HCEC 1CT (cell line): Measurements from ENCODE around the gene PRKN.

Experiments
- DNase-seq: peaks from one replicate; pipeline ENCODE4 v3.0.0-alpha.2; 2017

PRKN gene

DNA sequence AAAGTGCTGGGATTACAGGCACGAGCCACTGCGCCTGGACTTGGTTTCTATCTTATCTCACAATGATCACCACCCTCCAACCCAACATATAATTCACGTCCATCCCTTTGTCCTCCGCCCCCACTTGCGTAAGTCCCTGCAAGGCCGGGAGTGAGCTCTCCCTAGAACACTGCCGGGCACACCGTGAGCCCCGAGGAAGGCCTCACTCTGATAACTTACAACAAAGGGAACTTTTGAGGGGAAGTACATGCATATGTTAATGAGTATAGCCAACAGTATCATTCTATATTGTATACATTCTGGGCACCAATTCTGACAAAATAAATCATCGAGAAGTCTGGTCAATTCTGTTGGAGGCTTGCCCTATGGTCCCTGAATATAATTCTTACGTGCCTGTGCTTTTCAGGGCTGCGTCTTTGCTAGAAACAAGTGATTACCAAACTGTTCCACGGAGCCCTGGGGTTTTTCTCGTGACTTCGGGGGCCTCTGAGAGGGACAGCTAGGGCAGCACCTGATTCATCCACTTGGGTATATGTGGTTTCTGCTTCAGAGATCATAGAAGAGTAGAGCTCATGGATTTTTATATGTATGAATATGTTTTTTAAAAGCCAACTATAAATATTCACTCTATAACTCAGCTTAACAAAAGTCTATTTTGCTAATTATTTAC, 983.9 kb downstream of the PRKN start:
- DNase-seq: no peak

DNA sequence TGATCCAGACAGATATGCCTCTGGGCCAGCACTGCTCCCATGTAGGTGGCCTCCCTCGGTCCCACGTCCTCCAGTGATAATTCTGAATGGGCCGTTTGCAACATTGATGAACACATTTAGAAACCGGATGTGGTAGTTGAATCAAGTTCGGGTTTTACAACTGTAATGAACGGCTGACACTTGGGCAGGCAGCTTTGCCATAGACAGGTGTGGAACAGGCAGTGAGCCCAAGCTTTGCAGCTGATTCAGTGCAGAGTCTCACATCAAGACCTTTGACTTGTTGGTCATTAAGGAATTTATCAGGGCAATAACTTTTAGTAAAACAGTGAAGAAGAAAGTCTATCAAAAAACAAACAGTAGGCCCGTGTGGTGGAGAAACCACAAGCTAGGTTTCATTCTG, 987.1 kb downstream of the PRKN start:
- no peak for DNase-seq

DNA sequence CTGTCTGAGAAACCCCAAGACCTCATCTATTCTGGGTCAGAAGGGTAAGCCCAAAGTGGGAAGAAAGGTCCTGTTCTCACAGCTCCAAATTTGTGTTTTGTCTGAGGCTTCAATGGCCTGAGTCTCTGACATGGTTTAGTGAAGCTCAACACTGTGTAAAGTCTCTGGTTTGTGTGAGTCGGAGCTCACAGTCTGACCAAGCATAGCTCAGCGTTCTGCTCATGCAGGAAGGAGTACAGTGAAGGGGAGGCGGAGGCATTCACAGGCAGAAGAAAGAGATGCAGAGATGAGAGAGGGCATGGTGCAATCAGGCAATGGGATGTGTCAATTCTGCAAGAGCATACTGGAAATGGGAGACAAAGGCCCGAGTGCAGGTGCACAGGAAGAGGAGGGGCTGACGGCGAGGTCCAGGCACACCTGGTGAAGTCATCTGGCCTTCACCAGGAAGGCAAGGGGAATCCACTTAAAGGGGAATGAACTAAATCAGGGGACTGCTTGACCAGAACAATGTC, 990.7 kb downstream of the PRKN start:
- DNase-seq: no peak

DNA sequence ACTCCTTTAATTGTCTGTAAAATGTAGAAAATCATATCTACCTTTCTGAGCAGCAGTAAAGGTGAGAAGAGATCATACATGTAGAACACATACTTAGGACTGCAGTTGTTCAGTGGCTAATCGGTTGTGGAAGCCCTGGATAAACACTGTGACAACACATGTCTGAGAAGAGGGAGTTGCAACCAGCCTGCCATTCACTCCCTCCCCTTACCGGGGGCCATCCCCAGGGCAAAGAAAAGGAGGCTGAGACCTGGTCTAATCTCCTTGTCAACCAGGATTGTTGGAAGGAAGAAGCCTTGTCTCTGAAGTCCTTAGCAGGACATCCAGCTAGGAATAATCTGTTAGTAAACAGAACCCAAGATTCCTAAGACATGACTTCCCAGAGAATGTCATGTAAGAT, 991.2 kb downstream of the PRKN start:
- no peak for DNase-seq

DNA sequence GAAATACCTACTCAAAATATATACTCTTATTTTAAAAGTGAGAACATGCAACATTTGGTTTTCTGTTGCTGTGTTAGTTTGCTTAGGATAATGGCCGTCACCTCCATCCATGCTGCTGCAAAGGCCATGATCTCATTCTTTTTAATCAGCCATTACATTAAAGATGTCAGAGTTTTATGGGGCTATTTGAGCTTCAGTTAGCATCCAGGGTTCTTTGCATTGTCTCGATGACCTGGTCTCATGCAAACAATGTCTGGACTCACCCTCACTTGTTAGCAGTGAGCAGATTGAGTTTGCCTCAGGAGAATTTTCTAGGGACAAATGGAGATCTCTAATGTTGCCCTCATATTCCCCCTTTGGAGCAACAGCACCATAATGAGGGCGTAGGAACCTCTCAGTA, 995.0 kb downstream of the PRKN start:
- no peak for DNase-seq

DNA sequence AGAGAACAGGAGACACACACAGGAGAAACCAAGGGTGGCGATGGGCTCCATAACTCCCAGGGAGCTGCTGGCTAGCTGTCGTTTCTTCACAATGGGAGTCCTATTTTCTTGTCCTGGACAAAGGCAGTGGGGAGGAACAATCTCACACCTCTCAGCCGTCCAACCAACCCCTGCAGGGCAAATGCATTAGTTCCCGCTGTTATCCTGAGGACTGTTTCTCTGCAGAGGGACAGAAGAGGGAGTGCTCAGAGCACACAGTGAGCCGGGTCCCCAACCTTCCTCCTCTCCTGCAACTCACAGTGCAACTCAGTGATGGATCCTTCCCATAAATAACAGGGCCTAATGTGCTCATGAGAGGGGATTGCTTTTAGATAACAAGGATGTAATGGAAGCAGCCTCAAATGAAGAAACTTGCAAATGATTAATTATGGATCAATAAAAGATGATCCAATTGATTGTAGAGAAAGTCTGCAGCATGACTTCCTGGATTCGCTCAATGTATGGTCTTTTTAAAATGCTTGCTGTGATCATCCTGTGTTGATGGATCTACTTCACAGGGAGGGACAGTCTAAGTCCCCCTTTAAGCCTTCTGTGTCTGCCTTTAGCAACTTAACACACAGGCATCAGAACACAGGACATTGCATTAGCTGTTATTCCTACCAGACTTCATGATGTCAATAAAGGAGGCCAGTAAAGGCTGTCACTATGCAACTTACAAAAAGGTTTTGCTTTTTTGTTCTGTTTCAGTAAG, 1000.3 kb downstream of the PRKN start:
- no peak for DNase-seq

DNA sequence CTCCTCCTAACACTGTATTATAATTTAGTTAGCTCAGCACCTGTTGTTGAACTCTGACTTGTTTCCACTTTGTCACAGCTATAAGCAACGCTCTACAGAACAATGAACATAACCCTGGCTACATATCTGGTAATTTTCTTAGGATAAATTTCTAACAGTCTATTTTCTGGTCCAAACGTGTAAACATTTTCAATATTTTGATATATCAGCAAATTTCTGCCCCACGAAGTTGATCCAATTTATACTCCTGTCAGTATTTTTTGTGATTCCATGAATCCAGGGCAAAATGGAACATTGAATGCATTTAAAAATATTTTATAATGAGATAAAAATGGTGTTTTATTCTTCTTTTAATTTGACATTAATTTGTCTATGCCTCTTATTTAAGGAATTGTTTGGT, 1005.2 kb downstream of the PRKN start:
- DNase-seq: no peak

DNA sequence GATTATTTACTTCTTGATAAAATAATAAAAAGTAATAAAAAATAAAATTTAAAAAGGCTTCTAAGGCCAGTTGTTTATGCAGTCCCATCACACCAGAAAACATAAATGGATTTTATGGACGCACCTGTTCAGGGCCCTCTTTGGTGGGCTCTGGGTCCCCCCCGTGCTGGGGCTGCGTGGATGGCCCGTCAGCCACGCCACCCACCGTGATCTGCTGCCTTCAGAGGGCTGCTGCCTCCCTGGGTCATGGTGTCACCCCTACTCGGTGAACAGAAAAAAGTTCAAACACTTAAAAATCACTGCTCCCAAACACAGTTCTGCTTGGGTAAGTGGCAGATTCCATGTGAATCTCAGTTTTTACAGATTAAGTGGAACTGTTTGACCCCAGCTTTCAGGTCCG, 1006.1 kb downstream of the PRKN start:
- no peak for DNase-seq

DNA sequence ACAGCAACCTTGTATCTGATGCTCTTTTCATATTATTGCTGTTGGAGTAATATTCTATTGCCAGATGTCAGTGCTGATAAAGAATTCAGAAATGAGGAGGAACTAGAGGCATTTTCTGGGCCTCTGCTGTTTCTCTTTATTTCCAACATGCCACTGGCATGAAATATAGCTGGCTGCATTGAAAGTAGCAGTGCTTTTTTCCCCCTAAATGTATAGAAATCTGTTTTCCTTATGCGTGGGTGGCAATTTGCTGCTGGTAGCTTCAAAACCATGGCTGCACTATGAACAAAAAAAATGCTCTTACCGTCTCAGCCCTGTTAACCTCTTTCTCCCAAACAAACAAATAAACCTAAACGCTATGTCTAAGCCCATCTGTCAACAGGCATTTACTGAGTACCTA, 1011.4 kb downstream of the PRKN start:
- DNase-seq: no peak

DNA sequence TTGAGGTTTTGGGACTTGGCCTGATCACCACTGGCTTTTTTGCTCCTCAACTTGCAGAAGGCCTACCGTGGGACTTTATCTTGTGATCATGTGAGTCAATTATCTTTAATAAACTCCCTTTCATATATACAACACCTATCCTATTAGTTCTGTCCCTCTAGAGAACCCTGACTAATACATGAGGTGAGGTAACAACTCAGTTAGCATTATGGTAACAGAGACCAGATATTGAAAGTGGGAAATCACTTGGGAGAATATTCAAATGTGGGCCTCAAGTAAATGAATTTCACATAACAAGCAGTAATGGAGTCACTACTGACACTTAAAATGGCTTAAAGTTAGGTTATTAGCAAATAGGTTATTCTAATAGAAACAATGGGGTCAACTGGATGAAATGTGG, 1015.6 kb downstream of the PRKN start:
- no peak for DNase-seq

DNA sequence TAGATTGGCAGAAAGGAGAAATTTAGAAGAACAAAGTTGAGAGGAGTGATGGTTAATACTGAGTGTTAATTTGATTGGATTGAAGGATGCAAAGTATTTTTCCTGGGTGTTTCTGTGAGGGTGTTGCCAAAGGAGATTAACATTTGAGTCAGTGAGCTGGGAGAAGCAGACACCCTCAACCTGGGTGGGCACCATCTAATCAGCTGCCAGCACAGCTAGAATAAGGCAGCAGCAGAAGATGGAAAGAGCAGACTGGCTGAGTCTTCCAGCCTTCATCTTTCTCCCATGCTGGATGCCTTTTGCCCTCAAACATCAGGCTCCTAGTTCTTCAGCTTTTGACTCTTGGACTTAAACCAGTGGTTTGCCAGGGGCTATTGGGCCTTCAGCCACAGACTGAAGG, 1016.1 kb downstream of the PRKN start:
- DNase-seq: no peak

DNA sequence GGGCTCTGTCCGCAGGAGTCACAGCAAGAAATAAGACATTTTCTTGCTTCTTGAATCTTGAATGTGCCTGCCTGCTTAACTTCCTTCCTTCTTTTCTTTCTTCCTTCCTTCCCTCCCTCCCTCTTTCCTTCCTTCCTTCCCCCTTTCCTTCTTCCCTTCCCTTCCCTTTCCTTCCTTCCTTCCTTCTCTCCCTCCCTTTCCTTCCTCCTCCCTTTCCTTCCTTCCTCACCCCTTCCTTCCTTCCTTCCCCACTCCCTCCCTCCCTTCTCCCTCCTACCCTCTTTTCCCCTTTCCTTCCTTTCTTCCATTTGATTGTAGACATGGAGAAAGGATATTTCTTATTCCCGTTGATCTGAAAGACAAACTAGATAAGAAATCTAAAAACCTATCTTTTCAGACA, 1016.9 kb downstream of the PRKN start:
- no peak for DNase-seq

DNA sequence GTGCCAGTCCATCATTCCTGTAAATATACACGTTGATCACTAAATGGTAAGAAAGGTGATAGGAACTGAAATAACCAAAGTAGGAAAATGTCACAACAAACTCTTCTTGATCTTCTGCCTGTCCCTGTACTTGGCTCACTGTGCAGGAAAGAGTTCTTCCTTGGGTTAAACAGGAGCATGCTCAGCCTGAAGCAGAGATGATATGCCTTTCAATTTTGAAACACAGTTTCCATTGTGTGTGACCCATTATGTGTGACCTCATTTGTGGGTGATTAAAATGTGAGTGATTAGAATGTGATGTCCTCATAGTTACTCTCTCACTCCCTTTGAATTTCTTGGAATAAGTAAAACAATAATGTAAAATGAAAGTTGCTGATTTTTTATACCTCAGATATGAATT, 1026.5 kb downstream of the PRKN start:
- no peak for DNase-seq

DNA sequence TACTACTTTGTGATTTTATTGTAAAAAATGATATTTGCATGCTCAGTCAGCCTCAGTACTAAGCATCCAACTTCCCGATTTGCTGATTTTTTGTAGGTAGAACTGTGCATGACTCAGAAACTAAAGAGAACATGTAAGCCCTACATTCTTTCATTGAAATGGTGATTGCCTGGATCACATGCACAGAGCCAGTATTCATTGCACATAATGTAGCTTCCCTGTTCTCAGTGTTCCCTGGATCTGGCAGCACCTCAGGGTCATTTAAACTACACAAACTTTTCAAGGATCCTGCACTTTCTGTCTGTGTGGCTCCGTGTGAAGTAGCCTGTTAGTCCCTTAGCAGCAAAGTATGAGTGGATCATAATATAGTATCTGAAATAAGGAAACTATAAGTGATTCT, 1030.8 kb downstream of the PRKN start:
- DNase-seq: no peak

DNA sequence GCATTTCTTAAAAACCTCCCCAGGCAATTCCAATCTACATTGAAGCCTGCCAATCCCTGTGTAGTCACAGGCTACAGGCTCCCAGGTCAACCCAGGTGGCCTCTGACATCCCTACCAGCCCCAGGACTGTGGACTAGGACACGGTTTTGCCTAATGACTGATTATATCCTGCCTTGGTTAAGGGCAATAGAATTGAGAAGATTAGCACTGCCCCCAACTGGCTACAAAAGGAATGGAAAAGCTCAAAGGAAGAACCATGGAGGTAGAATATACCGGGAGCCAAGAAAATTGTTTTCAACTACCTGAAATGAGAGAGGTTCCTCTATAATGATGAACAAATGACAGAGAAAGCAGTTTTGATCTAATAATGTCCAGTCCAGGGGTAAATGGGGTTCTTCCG, 1032.6 kb downstream of the PRKN start:
- DNase-seq: peak; percentile 1

DNA sequence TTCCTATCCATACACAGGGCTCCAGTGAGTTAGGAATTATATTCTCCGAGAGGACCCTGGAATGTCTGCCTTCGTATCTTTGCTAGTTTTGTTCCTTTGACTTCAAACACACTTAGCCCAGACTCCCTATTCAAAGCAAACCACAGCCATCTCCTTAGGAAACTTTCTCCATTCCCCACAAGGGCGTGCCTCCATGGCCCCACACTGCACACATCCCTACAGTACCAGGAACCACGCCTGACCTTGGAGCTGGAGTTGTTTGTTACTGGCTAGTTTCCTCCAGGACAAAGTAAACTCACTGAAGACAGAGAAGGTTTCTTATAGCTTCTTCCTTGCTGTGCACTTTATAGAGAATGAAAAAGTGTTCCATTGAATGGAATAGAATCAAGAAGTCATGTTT, 1040.9 kb downstream of the PRKN start:
- DNase-seq: no peak

DNA sequence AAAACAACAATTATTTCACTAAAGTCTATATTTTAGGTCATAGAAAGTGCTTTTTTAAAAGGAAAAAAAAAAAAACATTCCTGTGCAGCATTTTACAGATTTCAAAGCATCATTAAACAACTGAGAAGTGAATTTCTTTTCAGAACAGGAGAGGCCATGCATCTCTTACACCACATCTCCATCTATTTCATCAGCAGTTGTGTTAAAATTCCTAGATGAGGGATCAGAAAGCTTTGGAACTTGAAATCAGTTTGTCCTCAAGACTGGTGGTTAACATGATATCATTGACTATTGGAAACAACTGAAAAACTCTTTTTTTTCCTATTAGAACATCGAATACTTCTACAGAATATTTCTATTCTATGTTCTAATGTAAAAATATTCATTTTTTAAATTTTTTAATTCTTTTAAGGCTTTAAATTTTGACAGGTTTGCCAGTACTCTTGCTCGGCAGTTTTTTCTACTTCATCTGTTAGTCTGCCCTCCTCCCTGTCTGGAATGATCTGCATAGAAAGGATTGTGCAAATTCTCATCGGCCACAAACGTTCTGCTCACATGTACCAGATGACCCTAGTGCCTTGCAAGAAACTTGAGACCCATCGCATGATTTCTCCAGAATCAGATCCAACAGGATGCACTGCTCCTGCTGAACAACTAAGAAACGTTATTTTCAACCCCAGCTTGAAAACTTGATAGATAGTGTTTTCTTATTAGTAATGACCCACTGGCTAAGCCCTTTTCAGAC, 1042.7 kb downstream of the PRKN start:
- no peak for DNase-seq

DNA sequence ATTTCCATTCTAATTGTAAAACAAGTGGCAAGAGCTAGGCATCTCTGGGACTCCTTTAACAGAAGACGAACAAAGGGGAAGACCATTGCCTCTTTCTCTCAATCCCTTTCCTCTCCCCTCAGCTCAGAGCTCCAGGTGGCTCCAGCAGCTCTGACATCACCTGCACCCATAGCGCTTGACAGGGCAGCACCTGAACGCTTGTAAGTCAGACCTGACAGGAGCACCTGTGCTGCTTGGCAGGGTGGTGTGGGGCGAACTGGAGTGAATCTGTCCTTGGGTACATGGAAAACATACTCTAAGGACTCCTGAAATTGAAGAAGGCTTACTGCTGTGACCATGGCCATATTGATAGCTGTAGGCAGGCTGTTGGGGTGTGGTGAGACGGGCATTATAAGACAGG, 1044.2 kb downstream of the PRKN start:
- no peak for DNase-seq

DNA sequence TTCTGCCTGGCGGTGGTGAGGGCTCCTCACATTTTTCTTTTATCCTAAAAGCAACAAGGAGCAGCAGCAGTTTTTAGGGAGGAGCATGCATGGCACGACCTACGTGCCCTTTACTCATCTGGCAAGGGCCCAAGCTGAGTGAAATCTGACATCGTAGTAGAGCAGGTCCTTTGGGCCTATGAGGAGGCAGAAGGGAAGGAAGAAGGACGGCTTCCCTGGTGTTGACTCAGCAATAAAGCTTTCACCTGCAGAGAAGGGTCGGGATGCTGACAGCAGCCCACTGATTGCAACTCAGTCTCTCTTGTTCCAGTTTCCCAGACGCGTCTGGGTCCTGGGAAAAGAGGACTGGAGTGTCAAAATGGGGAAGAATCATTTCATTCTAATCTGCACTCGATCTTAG, 1044.6 kb downstream of the PRKN start:
- no peak for DNase-seq

DNA sequence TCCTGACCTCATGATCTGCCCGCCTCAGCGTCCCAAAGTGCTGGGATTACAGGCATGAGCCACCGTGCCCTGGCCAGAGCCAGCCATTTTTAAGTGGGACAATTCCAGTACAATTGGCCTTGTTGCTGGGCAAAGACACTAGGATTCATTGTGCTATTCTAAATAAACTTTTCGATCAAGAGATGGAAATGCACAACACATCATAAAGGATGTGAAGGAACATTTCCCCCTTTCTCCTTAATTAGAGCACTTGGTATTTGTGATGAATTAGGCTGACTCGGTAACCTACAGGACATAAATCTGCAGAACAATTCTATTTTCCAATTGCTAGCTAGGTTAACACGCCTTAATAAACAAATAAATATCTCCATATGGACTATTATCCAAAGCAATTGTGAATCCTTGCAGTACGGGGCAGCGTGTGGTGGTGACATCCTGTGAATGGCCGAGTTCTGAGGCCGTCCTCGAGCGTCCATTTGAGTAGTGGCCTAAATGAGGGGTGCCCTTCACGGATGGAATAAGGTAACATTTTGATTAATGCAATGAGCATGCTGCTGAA, 1047.5 kb downstream of the PRKN start:
- DNase-seq: no peak

DNA sequence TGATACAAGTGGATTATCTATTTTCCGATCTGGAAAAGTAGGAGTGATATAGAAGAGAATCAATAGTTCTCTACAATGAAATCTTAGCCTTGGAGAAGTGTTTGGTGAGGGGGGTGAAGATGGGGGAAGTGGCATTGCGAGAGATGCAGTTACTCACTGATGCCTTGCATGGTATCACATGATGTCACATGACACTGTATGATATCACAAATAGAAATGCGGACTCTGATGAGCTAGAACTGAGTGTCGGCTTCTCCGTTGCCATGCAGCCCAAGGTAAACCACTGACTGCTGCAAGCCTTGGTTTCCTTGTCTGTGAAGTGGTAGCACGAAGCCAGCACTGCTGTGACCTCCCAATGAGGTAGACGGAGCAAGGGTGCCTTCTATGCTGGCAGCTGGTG, 1050.4 kb downstream of the PRKN start:
- no peak for DNase-seq

DNA sequence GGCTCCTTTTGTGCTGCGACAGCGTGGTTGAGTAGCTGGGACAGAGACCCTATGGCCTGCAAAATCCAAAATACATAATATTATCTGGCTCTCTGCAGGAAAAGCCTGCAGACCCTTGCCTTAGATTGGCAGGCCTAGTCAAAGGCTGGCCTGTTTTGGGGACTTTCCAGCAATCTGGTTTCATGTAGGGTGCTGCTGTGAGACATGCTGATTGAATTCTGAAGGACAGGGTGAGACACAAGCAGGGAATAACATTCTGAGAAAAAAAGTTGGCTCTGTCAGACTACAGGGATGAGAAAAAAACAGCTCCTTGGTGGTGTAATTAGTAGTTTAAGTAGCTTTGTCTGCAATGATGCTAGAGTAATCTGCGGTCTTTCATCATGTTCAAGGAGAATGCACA, 1051.0 kb downstream of the PRKN start:
- no peak for DNase-seq

DNA sequence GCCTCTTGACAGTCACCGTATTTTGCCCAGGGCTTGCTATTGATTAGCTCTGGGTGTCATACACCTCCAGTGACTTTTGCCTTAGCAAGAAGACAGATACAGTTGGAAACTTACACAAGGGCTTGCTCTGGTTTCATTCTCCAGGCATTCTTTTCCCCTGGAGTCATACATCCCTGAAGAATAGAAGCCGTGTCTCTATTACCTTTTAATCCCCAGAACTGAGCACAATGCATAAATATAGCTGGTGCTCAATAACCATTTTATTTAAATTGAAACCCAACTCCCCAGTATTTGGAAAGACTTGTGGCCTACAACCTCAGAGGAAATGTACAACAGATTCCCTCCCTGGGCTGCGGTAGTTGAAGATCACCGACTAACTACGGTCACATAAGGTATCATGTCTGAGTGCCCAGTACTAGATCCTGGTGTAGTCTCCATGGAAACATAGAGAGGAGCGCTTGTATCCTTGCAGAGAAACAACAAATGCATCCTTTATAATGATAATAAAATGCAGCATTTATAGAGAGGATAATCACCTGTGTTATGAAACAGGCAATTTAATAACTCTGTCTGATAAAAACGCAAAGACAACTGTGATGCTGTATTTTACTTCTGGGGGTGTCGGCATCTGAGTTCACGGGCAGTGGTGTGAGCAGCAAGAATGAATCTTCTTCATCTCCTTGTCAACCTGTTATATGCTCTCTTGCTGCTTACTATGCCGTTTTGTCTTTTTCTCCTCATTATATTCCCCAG, 1052.5 kb downstream of the PRKN start:
- no peak for DNase-seq
